Measurements from ENCODE around the gene RNASE8. TPM values are rescaled to one million over a fixed set of nuclear protein-coding genes. Genes with fewer than 3 reads are reported as not detected.
"Not testable (repeated sequence)": the region's sequence is repeated elsewhere in the genome, so short reads cannot be mapped to it uniquely, and the experiment has no call there.

The RNASE8 gene
- total RNA-seq = not detected
- polyA plus RNA-seq = not detected

DNA sequence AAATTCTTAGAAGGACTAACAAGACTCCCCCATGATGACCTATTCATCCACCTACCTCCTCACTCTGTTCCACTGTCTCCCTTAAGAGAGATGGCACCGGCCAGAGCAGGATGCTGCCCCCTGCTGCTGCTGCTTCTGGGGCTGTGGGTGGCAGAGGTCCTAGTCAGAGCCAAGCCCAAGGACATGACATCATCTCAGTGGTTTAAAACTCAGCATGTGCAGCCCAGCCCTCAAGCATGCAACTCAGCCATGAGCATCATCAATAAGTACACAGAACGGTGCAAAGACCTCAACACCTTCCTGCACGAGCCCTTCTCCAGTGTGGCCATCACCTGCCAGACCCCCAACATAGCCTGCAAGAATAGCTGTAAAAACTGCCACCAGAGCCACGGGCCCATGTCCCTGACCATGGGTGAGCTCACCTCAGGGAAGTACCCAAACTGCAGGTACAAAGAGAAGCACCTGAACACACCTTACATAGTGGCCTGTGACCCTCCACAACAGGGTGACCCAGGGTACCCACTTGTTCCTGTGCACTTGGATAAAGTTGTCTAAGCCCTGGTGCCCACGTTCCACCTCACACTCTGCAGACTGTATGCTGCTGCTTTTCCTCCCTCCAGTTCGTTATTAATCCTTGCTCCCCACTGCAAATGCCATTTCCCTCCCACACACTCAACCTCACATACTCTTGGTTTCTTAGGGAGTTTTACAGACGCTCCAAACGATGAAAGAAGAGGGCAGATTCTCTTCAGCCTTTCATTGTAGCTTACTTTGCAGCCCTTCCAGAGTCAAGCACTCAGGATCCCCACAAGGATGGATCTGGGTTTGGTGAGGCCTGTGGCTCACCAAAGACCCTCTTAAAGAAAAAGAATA, at the start of gene RNASE8:
Gene RNASE8, plus strand, starts transcription at position 20 of the 873 bp plus-strand sequence. Its CDS starts 71 bp downstream, at position 91.
- POLR2A ChIA-PET = no interaction called here
- DNase-seq = no peak
- Histone ChIP-seq H3K4me1 (ENCODE audit: insufficient read depth, low read length) (no peaks in the 10 kb centered on the region), H3K27ac (ENCODE audit: low read depth, low read length) (no peak within 1 kb of the TSS), H3K27me3 (ENCODE audit: insufficient read depth, low read length, poor library complexity, severe bottlenecking) (peaks cover under 1% of the 10 kb centered on the region), H3K9me3 (ENCODE audit: low read length) (no peaks in the 10 kb centered on the region), H3K36me3 (ENCODE audit: insufficient read depth, low read length) (no peaks in the 10 kb centered on the region), H3K4me3 (ENCODE audit: low read length) (no peak within 1 kb of the TSS)
- H3K9me3 Mint-ChIP-seq = no peaks in the 10 kb centered on the region
- H3K27me3 Mint-ChIP-seq = peaks cover 8 to 23% of the 10 kb centered on the region in 2 donors
- H3K4me1 Mint-ChIP-seq = no peaks in the 10 kb centered on the region
- CTCF ChIA-PET = interaction anchor here (1.3 to 4.4 kb wide), 3 partner anchors 10 to 87 kb away, joined by 3 to 14 read pairs (median 4); no protein-coding TSS in a partner anchor
- H3K27ac Mint-ChIP-seq = no peak within 1 kb of the TSS
- H3K4me3 Mint-ChIP-seq = no peak within 1 kb of the TSS
- H3K36me3 Mint-ChIP-seq = no peaks in the 10 kb centered on the region

DNA sequence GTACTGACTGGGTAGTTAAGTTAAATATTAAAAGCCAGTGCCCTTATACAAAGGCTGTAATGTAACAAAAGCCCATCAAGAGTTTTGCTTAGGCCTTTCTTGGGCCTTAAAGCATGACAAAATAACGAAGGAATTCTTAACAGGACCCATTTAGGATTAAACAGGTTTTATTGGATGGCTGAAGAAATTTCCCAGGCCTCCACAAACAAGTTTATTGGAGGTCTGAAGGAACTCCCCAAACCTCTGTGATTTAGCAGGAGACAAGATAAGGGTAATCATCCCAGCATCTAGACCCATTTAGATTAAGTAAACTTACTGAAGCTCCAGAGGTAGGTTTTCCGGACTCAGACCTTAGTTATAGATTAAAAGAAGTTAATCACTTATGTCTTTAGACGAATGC, 47.9 kb upstream of the RNASE8 start:
- H3K27ac ChIP-seq (ENCODE audit: low read depth, low read length); DNase-seq; H3K4me1 ChIP-seq (ENCODE audit: insufficient read depth, low read length); H3K9me3 ChIP-seq (ENCODE audit: low read length); H3K4me1 Mint-ChIP-seq; H3K27ac Mint-ChIP-seq; POLR2A ChIA-PET; H3K36me3 Mint-ChIP-seq; H3K9me3 Mint-ChIP-seq; H3K4me3 ChIP-seq (ENCODE audit: low read length); H3K36me3 ChIP-seq (ENCODE audit: insufficient read depth, low read length); H3K27me3 ChIP-seq (ENCODE audit: insufficient read depth, low read length, poor library complexity, severe bottlenecking); H3K4me3 Mint-ChIP-seq: not testable (repeated sequence)
- CTCF ChIA-PET = interaction anchor here (1.2 to 12.0 kb wide), 3 partner anchors 31 to 85 kb away, joined by 3 to 152 read pairs (median 7); partner anchors contain the start of gene ZNF219
- H3K27me3 Mint-ChIP-seq = peaks cover 11 to 29% of the 10 kb centered on the region in 2 donors

GRCh38 chr14:21011136-21011535, 46.5 kb upstream of the RNASE8 start:
- CTCF ChIA-PET = interaction anchor here (8.8 to 12.0 kb wide), 3 partner anchors 29 to 94 kb away, joined by 133 to 201 read pairs (median 152); partner anchors contain the start of genes RNASE7, TMEM253 and ZNF219
- POLR2A ChIA-PET = no interaction called here

GRCh38 chr14:21014761-21015190, 42.8 kb upstream of the RNASE8 start:
- Mint-ChIP-seq H3K36me3 (peaks cover 0 to 25% (median 5%) of the 10 kb centered on the region in 3 donors), H3K4me3 (no peak overlapping the region), H3K27ac (peak overlapping the region in 1 of 8 donors; percentile 8), H3K27me3 (peaks cover 14 to 23% of the 10 kb centered on the region in 2 donors), H3K9me3 (no peaks in the 10 kb centered on the region), H3K4me1 (no peaks in the 10 kb centered on the region)
- POLR2A ChIA-PET = interaction anchor here (0.6 to 2.1 kb wide), 4 partner anchors 25 to 89 kb away, joined by 3 to 11 read pairs (median 4); no protein-coding TSS in a partner anchor
- peak; percentile 66 to 86 (median 75) for DNase-seq
- Histone ChIP-seq H3K4me1 (ENCODE audit: insufficient read depth, low read length) (no peaks in the 10 kb centered on the region), H3K36me3 (ENCODE audit: insufficient read depth, low read length) (no peaks in the 10 kb centered on the region), H3K9me3 (ENCODE audit: low read length) (no peaks in the 10 kb centered on the region), H3K4me3 (ENCODE audit: low read length) (no peak overlapping the region), H3K27ac (ENCODE audit: low read depth, low read length) (no peak overlapping the region), H3K27me3 (ENCODE audit: insufficient read depth, low read length, poor library complexity, severe bottlenecking) (no peaks in the 10 kb centered on the region)
- CTCF ChIA-PET = interaction anchor here (0.9 to 12.0 kb wide), 31 partner anchors 9 to 122 kb away, joined by 3 to 201 read pairs (median 6); partner anchors contain the start of genes ARHGEF40, NDRG2, RNASE13 and RNASE7

More at GRCh38 chr14:21011136-21011535, 46.5 kb upstream of the RNASE8 start:
- DNase-seq = no peak
- Mint-ChIP-seq H3K27me3 (peaks cover 11 to 29% of the 10 kb centered on the region in 2 donors), H3K4me3 (no peak overlapping the region), H3K4me1 (no peaks in the 10 kb centered on the region), H3K36me3 (no peaks in the 10 kb centered on the region), H3K27ac (no peak overlapping the region), H3K9me3 (no peaks in the 10 kb centered on the region)
- Histone ChIP-seq H3K27ac (ENCODE audit: low read depth, low read length) (no peak overlapping the region), H3K9me3 (ENCODE audit: low read length) (no peaks in the 10 kb centered on the region), H3K27me3 (ENCODE audit: insufficient read depth, low read length, poor library complexity, severe bottlenecking) (no peaks in the 10 kb centered on the region), H3K4me3 (ENCODE audit: low read length) (no peak overlapping the region), H3K4me1 (ENCODE audit: insufficient read depth, low read length) (no peaks in the 10 kb centered on the region), H3K36me3 (ENCODE audit: insufficient read depth, low read length) (no peaks in the 10 kb centered on the region)

DNA sequence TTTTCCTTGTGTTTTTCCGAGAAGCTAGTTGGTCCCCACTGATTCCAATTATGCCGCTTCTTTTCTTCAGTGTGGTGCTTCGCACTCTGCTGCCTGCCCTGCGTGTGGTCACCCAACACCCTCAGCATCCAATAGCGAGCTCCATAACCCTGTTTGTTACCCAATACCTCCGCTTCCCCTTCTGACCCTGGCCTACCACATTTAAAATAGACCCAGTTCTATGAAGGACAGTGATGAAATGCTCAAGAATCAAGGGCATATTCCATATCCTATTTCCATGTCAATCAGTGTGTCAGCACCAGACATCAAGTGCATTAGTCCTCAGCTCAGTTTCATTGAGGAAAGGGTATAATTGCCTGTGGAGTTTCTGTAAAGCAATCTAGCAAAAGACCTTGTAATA, 42.3 kb upstream of the RNASE8 start:
- H3K4me1 Mint-ChIP-seq = no peaks in the 10 kb centered on the region
- no peak for DNase-seq
- peaks cover 0 to 26% (median 5%) of the 10 kb centered on the region in 3 donors for H3K36me3 Mint-ChIP-seq
- ChIA-PET CTCF (interaction anchor here (1.0 to 12.0 kb wide), 28 partner anchors 9 to 121 kb away, joined by 3 to 201 read pairs (median 10); partner anchors contain the start of genes ARHGEF40, NDRG2, RNASE13 and RNASE7), POLR2A (interaction anchor here (0.8 to 2.1 kb wide), 3 partner anchors 25 to 89 kb away, joined by 3 to 11 read pairs (median 6); no protein-coding TSS in a partner anchor)
- no peak overlapping the region for H3K4me3 Mint-ChIP-seq
- H3K4me1 ChIP-seq (ENCODE audit: insufficient read depth, low read length) = no peaks in the 10 kb centered on the region
- H3K4me3 ChIP-seq (ENCODE audit: low read length) = no peak overlapping the region
- no peaks in the 10 kb centered on the region for H3K36me3 ChIP-seq (ENCODE audit: insufficient read depth, low read length)
- H3K9me3 ChIP-seq (ENCODE audit: low read length) = no peaks in the 10 kb centered on the region
- H3K27me3 Mint-ChIP-seq = peaks cover 14 to 23% of the 10 kb centered on the region in 2 donors
- no peaks in the 10 kb centered on the region for H3K9me3 Mint-ChIP-seq
- no peak overlapping the region for H3K27ac Mint-ChIP-seq
- H3K27ac ChIP-seq (ENCODE audit: low read depth, low read length) = no peak overlapping the region
- no peaks in the 10 kb centered on the region for H3K27me3 ChIP-seq (ENCODE audit: insufficient read depth, low read length, poor library complexity, severe bottlenecking)

- Mint-ChIP-seq H3K4me3 (peak overlapping the region in 1 of 7 donors; percentile 27), H3K9me3 (no peaks in the 10 kb centered on the region), H3K4me1 (no peaks in the 10 kb centered on the region), H3K27me3 (peaks cover 14 to 21% of the 10 kb centered on the region in 2 donors), H3K27ac (no peak overlapping the region), H3K36me3 (peaks cover 0 to 38% (median 7%) of the 10 kb centered on the region in 3 donors)
- Histone ChIP-seq H3K27me3 (ENCODE audit: insufficient read depth, low read length, poor library complexity, severe bottlenecking) (no peaks in the 10 kb centered on the region), H3K4me1 (ENCODE audit: insufficient read depth, low read length) (no peaks in the 10 kb centered on the region), H3K27ac (ENCODE audit: low read depth, low read length) (no peak overlapping the region), H3K4me3 (ENCODE audit: low read length) (no peak overlapping the region), H3K9me3 (ENCODE audit: low read length) (no peaks in the 10 kb centered on the region), H3K36me3 (ENCODE audit: insufficient read depth, low read length) (no peaks in the 10 kb centered on the region)
- no peak for DNase-seq
- ChIA-PET CTCF (interaction anchor here (0.6 to 12.0 kb wide), 10 partner anchors 12 to 106 kb away, joined by 3 to 201 read pairs (median 14); partner anchors contain the start of genes RNASE13, RNASE7, TMEM253 and ZNF219), POLR2A (interaction anchor here (2.1 kb wide), 1 partner anchor 88 kb away, joined by 11 read pairs; no protein-coding TSS in a partner anchor)
Measured at GRCh38 chr14:21016413-21017190, 41.0 kb upstream of the RNASE8 start.

GRCh38 chr14:21017528-21018245, 39.9 kb upstream of the RNASE8 start:
- Histone ChIP-seq H3K9me3 (ENCODE audit: low read length) (no peaks in the 10 kb centered on the region), H3K27ac (ENCODE audit: low read depth, low read length) (no peak overlapping the region), H3K4me1 (ENCODE audit: insufficient read depth, low read length) (no peaks in the 10 kb centered on the region), H3K4me3 (ENCODE audit: low read length) (no peak overlapping the region), H3K36me3 (ENCODE audit: insufficient read depth, low read length) (no peaks in the 10 kb centered on the region), H3K27me3 (ENCODE audit: insufficient read depth, low read length, poor library complexity, severe bottlenecking) (no peaks in the 10 kb centered on the region)
- H3K9me3 Mint-ChIP-seq = no peaks in the 10 kb centered on the region
- CTCF ChIA-PET = interaction anchor here (1.0 to 12.0 kb wide), 8 partner anchors 16 to 87 kb away, joined by 3 to 201 read pairs (median 8); partner anchors contain the start of genes RNASE7, TMEM253 and ZNF219
- peaks cover 4 to 12% of the 10 kb centered on the region in 2 donors for H3K27me3 Mint-ChIP-seq
- no peak overlapping the region for H3K27ac Mint-ChIP-seq
- POLR2A ChIA-PET = no interaction called here
- no peak for DNase-seq
- peaks cover 1 to 6% (median 5%) of the 10 kb centered on the region in 3 donors for H3K4me1 Mint-ChIP-seq
- H3K4me3 Mint-ChIP-seq = no peak overlapping the region
- peaks cover 0 to 41% (median 8%) of the 10 kb centered on the region in 3 donors for H3K36me3 Mint-ChIP-seq

Data from CD8-positive, alpha-beta memory T cell (primary cell).